Neural progenitor cell (in vitro differentiated cells): ENCODE results near the gene TANC2. TPM values are rescaled to one million over a fixed set of nuclear protein-coding genes. Genes with fewer than 3 reads are reported as not detected.
A peak's percentile ranks its signal among the peaks of the same experiment; 100 is the strongest.

Experiments
- DNase-seq: peaks from one replicate; pipeline ENCODE4 v3.0.0-alpha.2; 2016; ENCODE audit warnings: low spot score
- H2AFZ ChIP-seq: fragments of 200-600 bp; sonication (generic); replicated peaks from 2 replicates; pipeline ENCODE4 v1.6.1; 2016; ENCODE audit warnings: antibody characterized with exemption
- H3F3A ChIP-seq: fragments of 200-600 bp; sonication (generic); 2 replicates; pipeline ENCODE4 v1.6.1; 2016; ENCODE audit warnings: antibody characterized with exemption, low read depth
- H3K27ac ChIP-seq: fragments of 200-600 bp; sonication (generic); 2 replicates; pipeline ENCODE4 v1.5.1; 2016; ENCODE audit warnings: mild to moderate bottlenecking
- H3K27me3 ChIP-seq: fragments of 200-600 bp; sonication (generic); 2 replicates; pipeline ENCODE4 v1.6.1; 2016; ENCODE audit warnings: mild to moderate bottlenecking, moderate library complexity
- H3K36me3 ChIP-seq: fragments of 200-600 bp; sonication (generic); 2 replicates; pipeline ENCODE4 v1.5.1; 2016
- H3K4me1 ChIP-seq: fragments of 200-600 bp; sonication (generic); 2 replicates; pipeline ENCODE4 v1.6.1; 2016; ENCODE audit warnings: mixed run types
- H3K4me2 ChIP-seq: fragments of 200-600 bp; sonication (generic); 2 replicates; pipeline ENCODE4 v1.6.1; 2016
- H3K4me3 ChIP-seq: fragments of 200-600 bp; sonication (generic); 2 replicates; pipeline ENCODE4 v1.5.1; 2016
- H3K79me2 ChIP-seq: fragments of 200-600 bp; sonication (generic); 2 replicates; pipeline ENCODE4 v1.6.1; 2016; ENCODE audit warnings: low read depth
- H3K9ac ChIP-seq: fragments of 200-600 bp; sonication (generic); 2 replicates; pipeline ENCODE4 v1.6.1; 2016
- H3K9me3 ChIP-seq: fragments of 200-600 bp; sonication (generic); 2 replicates; pipeline ENCODE4 v1.5.1; 2016; ENCODE audit warnings: low read depth
- H4K20me1 ChIP-seq: fragments of 200-600 bp; sonication (generic); 2 replicates; pipeline ENCODE4 v1.6.1; 2016; ENCODE audit warnings: low read depth
- H3K27ac Mint-ChIP-seq: 3 replicates; pipeline ENCODE4 v1.8.0; 2021; ENCODE audit warnings: mixed read lengths
- H3K27me3 Mint-ChIP-seq: 2 replicates; pipeline ENCODE4 v1.8.0; 2022; ENCODE audit warnings: low read depth, mild to moderate bottlenecking, inconsistent platforms, moderate library complexity, mixed read lengths; ENCODE audit not compliant: insufficient read depth
- H3K36me3 Mint-ChIP-seq: 3 replicates; pipeline ENCODE4 v1.8.0; 2021; ENCODE audit warnings: mixed read lengths
- H3K4me1 Mint-ChIP-seq: 3 replicates; pipeline ENCODE4 v1.8.0; 2021; ENCODE audit warnings: mixed read lengths
- H3K4me3 Mint-ChIP-seq: 3 replicates; pipeline ENCODE4 v1.8.0; 2021; ENCODE audit warnings: mild to moderate bottlenecking, moderate library complexity, mixed read lengths
- H3K9me3 Mint-ChIP-seq: 3 replicates; pipeline ENCODE4 v1.8.0; 2020; ENCODE audit warnings: mixed read lengths
- CTCF ChIP-seq: fragments of 200-600 bp; sonication (generic); IDR thresholded peaks from 2 replicates; pipeline ENCODE4 v1.5.1; 2017; ENCODE audit warnings: antibody characterized with exemption, mild to moderate bottlenecking
- EZH2 ChIP-seq: fragments of 200-600 bp; sonication (generic); IDR thresholded peaks from 2 replicates; pipeline ENCODE4 v1.6.1; 2017; ENCODE audit warnings: antibody characterized with exemption, mild to moderate bottlenecking, moderate library complexity
- EZH2phosphoT487 ChIP-seq: fragments of 200-600 bp; sonication (generic); IDR thresholded peaks from 2 replicates; pipeline ENCODE4 v1.6.1; 2017; ENCODE audit warnings: antibody characterized with exemption
- total RNA-seq: library from RNA; depleted of rRNA; stranded (reverse); fragments of >200 nt; gene quantifications from 2 replicates; pipeline ENCODE4 v1.2.3, GENCODE V29; 2015; ENCODE audit warnings: low replicate concordance

The TANC2 gene
- total RNA-seq, 1 donor from 2014 or later: 8.3 TPM

- Mint-ChIP-seq H3K4me1 (no peaks in the 10 kb centered on the region), H3K27ac (no peak overlapping the region), H3K36me3 (peaks cover 11% of the 10 kb centered on the region), H3K9me3 (peaks cover 29% of the 10 kb centered on the region), H3K4me3 (no peak overlapping the region), H3K27me3 (no peaks in the 10 kb centered on the region)
- no peak overlapping the region for H3K4me3 ChIP-seq
- H3K4me1 ChIP-seq: peaks cover 5% of the 10 kb centered on the region
- H3K4me2 ChIP-seq: no peak overlapping the region
- no peaks in the 10 kb centered on the region for H3F3A ChIP-seq
- H2AFZ ChIP-seq: no peak overlapping the region
- DNase-seq: no peak
- TF ChIP-seq EZH2phosphoT487 (no peak), EZH2 (no peak), CTCF (no peak)
- H3K9ac ChIP-seq: no peak overlapping the region
- H3K79me2 ChIP-seq: no peaks in the 10 kb centered on the region
- no peaks in the 10 kb centered on the region for H3K27me3 ChIP-seq
- no peak overlapping the region for H3K27ac ChIP-seq
- peaks cover 6% of the 10 kb centered on the region for H3K9me3 ChIP-seq
- no peaks in the 10 kb centered on the region for H4K20me1 ChIP-seq
- no peaks in the 10 kb centered on the region for H3K36me3 ChIP-seq
Observed at GRCh38 chr17:62981933-62982332, 15.9 kb downstream of the TANC2 start.

DNA sequence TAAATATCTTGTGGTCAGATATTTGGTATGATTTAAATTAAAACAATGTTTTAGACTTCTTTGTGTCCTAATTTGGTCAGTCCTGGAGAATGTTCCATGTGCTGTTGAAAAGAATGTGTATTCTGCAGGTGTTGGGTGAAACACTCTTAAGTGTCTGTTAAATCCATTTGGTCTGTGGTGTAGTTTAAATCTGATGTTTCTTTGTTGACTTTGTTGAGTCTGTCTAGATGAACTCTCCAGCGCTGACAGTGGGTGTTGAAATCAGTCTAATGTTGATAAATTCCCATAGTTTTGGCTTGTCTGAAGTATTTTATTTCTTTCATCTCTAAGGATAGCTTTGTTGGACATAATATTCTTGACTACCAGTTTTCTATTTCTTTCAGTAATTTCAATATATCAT, 18.8 kb downstream of the TANC2 start:
- Histone ChIP-seq H3K9me3 (peaks cover 6% of the 10 kb centered on the region), H3F3A (no peaks in the 10 kb centered on the region), H3K4me3 (no peak overlapping the region), H3K27ac (no peak overlapping the region), H3K36me3 (no peaks in the 10 kb centered on the region), H4K20me1 (no peaks in the 10 kb centered on the region), H3K27me3 (no peaks in the 10 kb centered on the region), H3K79me2 (no peaks in the 10 kb centered on the region), H2AFZ (no peak overlapping the region), H3K4me1 (no peaks in the 10 kb centered on the region), H3K4me2 (no peak overlapping the region), H3K9ac (no peak overlapping the region)
- TF ChIP-seq CTCF (no peak), EZH2phosphoT487 (no peak), EZH2 (no peak)
- H3K27me3 Mint-ChIP-seq: no peaks in the 10 kb centered on the region
- H3K36me3 Mint-ChIP-seq: peaks cover 11% of the 10 kb centered on the region
- H3K9me3 Mint-ChIP-seq: peaks cover 26% of the 10 kb centered on the region
- DNase-seq: no peak
- no peaks in the 10 kb centered on the region for H3K4me1 Mint-ChIP-seq
- H3K4me3 Mint-ChIP-seq: no peak overlapping the region
- H3K27ac Mint-ChIP-seq: no peak overlapping the region

DNA sequence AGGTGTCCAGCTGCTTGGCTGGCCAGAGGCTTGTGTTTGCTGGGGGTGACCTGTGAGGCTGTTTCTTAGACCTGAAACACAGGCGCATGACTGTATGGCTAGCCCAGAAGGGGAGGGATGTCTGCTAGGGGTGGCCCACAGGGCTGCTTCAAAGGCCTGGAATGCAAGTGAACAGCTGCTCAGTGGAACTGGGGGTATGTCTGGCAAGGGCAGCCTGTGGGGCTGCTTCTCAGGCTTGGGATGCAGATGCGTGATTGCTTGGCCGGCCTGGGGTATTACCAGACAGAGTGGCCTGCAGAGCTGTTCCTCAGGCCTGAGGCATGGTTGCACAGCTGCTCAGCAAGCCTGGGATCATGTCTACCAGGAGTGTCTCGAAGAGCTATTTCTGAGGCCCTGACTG, 20.5 kb downstream of the TANC2 start:
- no peak for TF ChIP-seq EZH2
- TF ChIP-seq CTCF: no peak
- no peak for TF ChIP-seq EZH2phosphoT487
- Mint-ChIP-seq H3K4me3 (no peak overlapping the region), H3K36me3 (peaks cover 11% of the 10 kb centered on the region), H3K27me3 (no peaks in the 10 kb centered on the region), H3K27ac (no peak overlapping the region), H3K9me3 (peaks cover 26% of the 10 kb centered on the region), H3K4me1 (no peaks in the 10 kb centered on the region)
- Histone ChIP-seq H3K79me2 (no peaks in the 10 kb centered on the region), H3K36me3 (no peaks in the 10 kb centered on the region), H3K4me2 (no peak overlapping the region), H3F3A (no peaks in the 10 kb centered on the region), H3K4me3 (no peak overlapping the region), H3K4me1 (no peaks in the 10 kb centered on the region), H4K20me1 (no peaks in the 10 kb centered on the region), H3K27ac (no peak overlapping the region), H3K9me3 (peaks cover 6% of the 10 kb centered on the region), H3K27me3 (no peaks in the 10 kb centered on the region), H2AFZ (no peak overlapping the region), H3K9ac (no peak overlapping the region)
- DNase-seq: no peak

DNA sequence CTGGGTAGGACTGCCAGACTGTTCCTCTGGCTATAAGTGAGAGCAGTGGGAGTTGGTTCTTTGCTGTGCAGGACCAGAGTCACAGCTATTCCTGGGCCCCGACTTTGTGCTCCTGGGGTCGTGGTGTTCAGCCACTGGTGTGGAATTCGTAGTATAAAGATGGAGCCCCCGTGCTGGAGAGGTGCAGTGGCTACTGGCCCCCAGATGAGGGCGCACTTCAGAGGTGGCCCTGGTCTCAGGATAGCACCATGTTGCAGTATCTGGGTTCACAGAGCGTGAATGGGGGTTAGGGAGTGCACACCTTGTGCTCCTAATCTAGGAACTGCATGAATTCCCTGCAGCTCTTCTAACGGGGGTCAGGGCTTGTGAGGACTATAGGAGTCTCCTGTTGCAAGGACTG, 21.1 kb downstream of the TANC2 start:
- Mint-ChIP-seq H3K4me3 (no peak overlapping the region), H3K36me3 (peaks cover 11% of the 10 kb centered on the region), H3K27me3 (no peaks in the 10 kb centered on the region), H3K4me1 (no peaks in the 10 kb centered on the region), H3K27ac (no peak overlapping the region), H3K9me3 (peaks cover 26% of the 10 kb centered on the region)
- H3K4me2 ChIP-seq: no peak overlapping the region
- peaks cover 6% of the 10 kb centered on the region for H3K9me3 ChIP-seq
- TF ChIP-seq CTCF: peak; percentile 53
- no peak for TF ChIP-seq EZH2
- no peak for TF ChIP-seq EZH2phosphoT487
- H2AFZ ChIP-seq: no peak overlapping the region
- H3K27me3 ChIP-seq: no peaks in the 10 kb centered on the region
- no peaks in the 10 kb centered on the region for H3F3A ChIP-seq
- no peaks in the 10 kb centered on the region for H3K79me2 ChIP-seq
- no peaks in the 10 kb centered on the region for H3K36me3 ChIP-seq
- no peaks in the 10 kb centered on the region for H3K4me1 ChIP-seq
- H4K20me1 ChIP-seq: no peaks in the 10 kb centered on the region
- DNase-seq: peak; percentile 15
- H3K4me3 ChIP-seq: no peak overlapping the region
- H3K9ac ChIP-seq: no peak overlapping the region
- no peak overlapping the region for H3K27ac ChIP-seq
